GM18861 (cell line): ENCODE measurements around the gene FICD.
A peak's percentile ranks its signal among the peaks of the same experiment; 100 is the strongest.
"Not testable (repeated sequence)": the region's sequence is repeated elsewhere in the genome, so short reads cannot be mapped to it uniquely, and the experiment has no call there.

Experiments
- ATAC-seq: cut with Tn5 transposase; IDR thresholded peaks from one replicate; pipeline ENCODE4 v1.9.1; 2021; ENCODE audit not compliant: unreplicated experiment

FICD gene

DNA sequence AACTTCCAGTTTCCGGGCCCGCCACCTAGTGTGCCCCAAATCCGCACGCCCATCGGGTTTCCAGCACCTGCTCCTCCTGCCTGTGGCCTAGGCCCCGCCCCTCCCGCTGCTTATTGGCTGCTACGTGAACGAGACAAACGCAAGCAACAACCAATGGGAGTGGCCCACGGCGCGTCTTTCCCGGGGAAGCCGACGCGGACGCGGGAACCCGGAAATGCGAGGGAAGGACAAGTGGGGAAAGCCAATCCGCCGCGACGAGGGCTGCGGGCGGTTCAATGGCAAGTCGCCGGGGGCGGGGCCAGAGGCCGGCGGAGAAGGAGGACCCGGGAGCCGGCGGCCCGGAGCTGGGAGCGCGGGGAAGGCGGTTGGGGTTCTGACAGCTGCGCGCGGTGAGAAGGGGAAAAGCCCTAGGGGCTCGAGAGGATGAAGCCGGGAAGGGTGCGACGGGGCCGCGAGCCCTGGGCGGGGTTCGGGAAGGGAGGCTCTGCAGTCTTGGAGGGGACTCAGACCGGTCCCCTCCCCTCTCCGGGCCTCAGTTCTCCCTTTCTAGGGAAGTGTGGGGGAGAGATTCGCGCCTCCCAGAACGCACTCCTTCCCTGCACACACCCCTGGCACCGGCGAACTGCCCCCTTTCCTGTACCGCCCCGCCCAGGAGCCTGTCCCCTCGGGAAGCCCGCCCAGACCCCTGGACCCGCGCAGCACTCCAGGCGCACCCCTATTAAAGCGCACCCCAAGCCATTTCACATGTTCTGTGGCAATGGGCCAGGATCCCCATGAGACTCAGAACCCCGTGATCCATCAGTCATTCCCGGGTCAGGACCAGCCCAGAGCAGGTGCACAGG lies at the start of gene FICD:
Gene FICD, plus strand, starts transcription at position 305 of the 842 bp plus-strand sequence. CDS start 1,696 bp downstream, outside the sequence.
- ATAC-seq: peak; percentile 73

DNA sequence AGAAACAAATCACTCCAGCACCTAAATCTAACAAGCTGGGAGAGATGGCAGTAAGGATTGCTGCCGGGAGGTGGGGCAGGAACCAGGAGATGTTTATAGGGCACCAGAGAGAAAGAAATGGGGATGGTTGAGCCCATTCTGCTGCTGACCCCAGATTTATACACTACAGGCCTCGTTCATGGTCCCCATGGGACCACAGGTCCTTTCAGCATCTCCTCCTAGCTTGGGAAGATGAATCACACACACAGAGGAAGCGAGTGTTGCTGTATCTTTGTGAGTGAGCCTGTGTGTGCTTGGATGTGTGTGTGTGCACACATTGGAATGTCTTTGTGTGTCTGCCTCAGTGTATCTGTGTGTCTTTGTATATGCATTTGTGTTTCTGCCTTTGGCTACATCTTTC lies 49.7 kb upstream of the FICD start:
- no peak for ATAC-seq

DNA sequence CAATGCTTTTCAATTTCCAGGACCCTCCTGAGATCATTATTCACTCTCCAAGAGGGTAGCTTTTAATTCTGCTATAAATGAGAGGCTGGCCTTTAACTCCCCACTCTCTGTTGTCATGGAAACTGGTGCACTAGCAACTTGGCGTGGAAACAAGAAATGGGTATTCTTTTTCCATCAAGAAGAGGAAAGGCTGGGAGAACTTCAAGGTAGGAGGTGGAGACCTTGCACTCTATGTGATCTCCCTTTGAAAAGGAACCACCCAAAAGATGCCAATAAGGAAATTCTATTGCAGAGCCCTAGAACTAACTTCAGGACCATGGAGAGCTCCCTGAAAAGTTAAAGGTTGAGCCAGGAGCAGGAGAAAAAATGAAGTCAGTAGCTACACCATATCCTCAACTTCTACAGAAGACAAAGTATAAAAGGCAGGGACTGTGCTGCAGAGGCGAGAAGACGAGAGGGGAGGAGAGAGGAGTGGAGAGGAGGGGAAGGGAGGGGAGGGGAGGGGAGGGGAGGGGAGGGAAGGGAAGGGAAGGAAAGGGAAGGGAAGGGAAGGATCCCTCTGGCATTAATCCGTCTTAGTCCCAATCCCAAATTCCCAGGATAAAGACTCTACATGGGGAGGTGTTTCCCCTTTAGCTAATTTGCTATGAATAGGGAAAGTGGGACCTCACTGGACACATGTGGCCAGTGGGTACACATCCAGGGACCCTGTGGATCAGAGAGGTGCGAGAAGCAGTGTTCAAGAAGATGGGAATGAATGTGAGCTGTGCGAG lies 46.7 kb upstream of the FICD start:
- no peak for ATAC-seq

DNA sequence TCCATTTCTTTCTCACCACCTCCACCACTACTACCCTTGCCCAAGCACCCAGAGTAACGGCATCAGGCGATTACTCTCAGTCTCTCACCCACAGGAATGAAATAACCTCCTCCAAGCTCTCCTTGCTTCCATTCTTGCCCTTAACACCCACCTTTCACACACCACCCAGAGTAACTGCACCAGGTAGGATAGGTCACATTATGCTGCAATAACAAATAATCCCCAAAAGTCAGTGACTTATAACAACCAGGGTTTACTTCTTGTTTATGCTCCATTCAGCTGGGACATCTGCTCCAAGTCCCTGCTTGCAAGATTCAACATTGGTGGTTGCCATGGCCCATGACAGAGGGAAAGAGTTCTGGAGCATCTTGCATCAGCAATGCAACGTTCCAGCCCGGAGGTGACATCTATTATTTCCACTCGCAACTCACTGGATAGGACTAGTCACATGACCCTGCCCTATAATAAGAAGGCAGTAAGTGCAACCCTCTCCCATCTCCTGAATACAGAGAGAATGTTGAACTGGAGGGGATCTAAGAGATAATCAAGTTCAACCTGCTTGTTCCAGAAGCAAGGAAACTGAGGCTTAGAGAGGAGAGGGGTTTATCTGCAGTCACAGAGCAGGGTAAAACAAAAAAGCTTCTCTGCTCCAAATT lies 41.5 kb upstream of the FICD start:
- no peak for ATAC-seq

DNA sequence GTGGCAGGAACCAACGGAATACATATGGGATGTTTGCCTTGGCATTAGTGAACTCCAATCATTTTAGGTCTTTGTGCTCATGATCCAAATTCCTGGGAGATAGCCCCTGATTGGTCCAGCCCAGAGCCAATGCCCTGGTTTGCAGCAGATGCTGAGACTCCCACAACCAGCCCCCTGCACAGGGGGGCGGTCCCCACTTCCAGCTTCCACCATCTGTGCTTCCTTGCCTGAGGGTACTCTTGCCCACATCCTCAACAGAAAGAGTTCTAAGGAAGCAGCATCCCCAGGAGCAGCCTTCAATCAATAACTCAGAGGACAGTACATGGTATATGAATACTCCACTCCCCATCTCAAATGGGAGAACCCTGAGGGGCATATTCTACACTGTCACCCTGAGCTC lies 39.7 kb upstream of the FICD start:
- no peak for ATAC-seq

DNA sequence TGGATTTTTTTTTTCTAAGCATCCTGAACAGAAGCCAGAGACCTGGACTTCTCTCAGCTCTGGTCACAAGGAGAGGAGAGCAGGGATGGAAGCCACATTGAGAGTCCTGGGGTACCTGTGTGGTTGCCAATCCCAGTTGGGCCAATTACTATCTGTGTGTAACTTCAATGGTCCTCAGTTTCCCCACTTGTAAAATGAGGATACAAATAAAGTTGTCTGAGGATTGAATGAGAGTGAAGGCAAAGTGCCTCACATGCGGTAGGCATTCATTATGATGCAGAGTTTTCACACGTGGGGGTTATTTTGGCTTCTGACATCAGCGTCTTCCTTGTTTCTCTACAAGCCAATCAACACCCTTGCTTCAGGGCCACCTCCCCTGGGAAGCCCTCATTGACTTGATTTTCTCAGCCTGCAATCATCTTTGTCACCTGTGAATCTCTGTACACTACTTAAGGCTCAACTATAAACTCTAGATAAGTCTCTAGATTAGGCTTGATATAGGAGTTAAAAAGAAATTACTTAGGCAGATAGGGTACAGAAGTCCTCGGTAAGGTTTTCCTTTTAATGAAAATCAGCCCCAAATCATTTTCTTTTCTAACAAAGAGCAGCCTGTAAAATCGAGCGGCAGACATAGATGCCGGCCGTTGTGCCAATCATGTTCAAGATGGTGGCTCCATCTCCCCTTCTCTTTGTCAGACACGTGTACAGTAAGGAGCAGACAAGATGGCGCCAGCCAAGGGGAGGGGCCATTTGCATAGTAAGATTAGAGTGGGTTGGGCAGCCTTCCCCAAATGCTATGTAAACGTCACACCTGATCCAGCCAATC lies 37.8 kb upstream of the FICD start:
- ATAC-seq: no peak

DNA sequence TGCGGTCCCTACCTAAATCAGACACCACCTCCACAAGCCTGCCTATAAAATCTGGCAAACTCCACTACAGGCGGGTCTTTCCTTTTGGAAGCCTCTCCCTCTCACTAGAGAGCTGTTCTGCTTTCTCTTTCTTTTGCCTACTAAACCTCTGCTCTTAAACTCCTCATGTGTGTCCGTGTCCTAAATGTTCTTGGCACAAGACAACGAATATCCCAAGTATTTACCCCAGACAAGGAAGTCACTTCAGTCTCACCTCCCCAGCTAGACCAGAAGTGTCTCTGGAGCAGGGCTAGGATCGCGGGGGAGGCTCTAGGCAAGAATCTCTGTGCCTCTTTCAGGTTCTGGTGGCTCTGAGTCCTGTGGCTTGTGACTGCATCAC lies 37.2 kb upstream of the FICD start:
- no peak for ATAC-seq

DNA sequence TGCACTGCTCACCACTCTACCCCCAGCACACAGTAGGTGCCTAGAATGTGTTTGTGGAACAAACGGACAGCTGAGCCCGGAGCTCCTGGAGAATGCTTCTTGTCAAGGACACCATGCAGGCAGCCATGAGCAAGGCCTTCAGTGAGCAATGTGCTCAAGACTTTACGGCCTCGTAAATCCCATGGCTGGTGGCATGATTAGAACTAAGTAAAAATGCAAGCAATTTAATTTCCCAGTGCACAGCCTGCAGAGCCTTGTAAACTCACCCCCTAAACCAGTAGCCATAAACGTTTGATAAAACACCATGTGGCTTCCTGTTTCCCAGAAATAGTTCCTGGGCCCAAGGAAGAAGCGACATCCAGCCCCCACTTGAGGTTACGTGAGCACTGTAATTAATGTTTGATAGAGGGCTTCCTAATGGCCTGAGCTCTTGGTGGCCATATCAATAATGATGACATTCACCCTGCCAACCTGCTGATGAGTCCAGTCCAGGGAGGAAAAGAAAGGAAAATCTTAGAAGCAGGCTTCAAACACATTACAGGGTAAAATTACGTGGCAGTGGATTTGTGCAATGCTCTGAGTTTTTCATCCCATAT lies 36.4 kb upstream of the FICD start:
- ATAC-seq: no peak

DNA sequence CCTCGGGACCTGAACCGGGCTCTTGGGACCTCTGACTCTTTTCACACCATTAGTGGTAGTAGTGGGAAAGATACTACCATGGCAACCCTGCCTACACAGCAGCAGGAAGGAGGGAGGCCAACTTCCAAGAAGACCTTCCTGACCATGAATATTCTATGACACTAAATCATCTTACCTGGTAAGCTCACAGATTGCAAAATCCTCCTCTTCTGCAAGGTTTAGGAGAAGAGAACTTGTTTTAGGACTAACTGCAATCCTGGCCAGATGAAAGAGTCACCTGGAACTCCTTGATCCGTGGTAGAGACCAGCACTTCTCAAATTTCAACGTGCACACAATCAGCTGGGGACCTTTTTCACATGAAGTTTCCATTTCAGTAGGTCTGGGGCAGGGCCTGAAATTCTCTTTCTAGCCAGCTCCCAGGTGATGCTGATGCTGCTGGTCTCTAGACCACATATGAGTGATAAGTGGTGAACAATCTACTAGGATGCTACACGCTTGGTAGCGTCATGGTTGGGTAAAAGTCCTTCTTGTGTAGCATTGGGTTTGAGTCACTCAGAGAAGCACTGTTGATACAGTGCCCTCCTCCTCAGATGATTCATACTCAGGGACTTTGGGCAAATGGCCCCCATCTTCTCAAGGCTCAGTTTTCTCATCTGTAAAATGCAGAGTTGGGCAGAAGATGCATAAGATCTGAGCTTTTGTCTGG lies 35.6 kb upstream of the FICD start:
- ATAC-seq: no peak

DNA sequence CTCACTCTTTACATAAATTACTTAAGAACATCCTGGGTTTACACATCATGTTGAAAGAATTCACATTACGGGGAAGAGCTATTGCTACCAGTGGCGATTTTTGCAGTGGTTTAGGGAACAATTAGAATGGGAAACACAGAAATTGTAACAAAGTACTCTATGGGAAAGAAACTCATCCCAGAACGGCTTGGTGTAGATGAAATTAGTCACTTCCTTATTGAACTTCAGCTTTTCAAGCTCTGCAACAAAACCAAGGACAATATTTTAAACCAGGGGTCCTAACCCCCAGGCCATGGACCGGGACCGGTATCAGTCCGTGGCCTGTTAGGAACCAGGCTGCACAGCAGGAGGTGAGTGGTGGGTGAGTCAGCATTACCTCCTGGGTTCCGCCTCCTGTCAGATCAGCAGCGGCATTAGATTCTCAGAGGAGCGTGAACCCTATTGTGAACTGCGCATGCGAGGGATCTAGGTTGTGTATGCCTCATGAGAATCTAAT lies 32.3 kb upstream of the FICD start:
- ATAC-seq: no peak

DNA sequence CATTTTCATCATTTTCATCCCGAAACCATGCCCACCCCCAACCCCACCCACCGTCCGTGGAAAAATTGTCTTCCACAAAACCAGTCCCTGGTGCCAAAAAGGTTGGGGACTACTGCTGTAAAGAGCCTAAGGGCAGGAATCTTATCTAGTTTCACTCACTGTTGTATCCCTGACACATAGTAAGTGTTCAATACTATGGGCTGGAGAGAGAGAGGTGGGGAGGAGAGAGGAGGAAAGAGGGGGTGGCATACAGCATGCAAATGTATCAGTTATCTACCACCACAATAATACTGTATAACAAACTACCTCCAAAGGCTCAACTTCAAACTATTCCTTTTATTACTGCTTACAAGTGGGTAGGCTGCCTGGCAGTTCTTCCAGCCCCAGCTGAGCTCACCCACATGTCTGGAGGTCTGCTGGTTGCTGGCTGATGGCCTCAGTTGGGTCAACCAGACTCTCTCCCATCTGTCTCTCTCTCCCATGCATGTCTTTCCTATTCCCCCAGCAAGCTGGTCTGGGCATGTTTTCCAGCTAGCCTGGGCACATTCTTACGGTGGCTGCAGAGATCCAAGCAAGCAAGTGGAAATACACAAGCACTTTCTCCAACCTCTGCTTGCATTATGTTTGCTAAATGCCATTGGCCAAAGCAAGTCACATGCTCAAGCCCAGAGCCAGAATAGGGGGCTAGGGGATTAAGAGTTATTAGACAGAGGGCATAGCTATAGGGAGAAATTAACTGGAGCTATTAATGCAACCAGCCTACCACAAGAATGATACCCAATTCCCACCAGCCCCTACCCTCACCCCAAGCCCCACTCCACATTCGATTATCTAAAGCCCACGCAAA lies 31.6 kb upstream of the FICD start:
- ATAC-seq: no peak

DNA sequence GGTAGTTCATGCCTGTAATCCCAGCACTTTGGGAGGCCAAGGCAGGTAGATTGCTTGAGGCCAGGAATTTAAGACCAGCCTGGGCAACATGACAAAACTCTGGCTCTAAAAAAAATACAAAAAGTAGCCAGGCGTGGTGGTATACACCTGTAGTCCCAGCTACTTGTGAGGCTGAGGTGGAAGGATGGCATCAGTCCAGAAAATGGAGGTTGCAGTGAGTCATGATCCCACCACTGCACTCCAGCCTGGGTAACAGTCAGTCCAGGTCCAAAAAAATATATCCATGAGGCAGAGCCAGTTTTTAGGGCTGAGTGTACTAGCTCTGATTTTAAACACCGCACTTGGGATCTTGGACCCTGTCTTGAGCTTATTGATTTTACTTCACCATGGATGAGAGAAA lies 30.6 kb upstream of the FICD start:
- no peak for ATAC-seq

DNA sequence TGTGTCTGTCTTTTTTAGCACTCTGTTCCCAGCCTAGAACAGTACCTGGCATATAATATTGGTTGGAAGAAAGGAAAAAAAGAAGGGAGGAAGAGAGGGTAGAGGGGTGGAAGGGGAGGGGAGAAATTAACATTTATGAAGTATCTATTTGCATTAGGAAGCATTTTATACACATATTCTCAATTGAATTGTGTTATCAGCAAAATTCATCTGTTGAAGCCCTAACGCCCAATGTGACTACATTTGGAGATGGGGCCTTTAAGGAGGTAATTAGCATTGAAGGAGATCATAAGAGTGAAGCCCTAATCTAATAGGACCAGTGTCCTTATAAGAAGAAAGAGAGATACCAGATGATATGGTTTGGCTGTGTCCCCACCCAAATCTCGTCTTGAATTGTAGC lies 30.2 kb upstream of the FICD start:
- ATAC-seq: no peak

DNA sequence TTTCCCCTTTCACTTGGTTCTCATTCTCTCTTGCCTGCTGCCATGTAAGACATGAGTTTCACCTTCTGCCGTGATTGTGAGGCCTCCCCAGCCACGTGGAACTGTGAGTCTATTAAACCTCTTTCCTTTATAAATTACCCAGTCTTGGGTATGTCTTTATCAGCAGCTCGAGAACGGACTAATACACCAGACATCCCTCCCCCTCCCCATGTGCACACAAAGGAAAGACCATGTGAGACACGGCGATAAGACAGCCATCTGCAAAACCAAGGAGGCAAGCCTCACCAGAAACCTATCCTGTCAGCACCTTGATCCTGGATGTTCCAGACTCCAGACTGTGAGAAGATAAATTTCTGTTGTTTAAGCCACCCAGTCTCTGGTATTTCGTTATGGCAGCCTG lies 29.7 kb upstream of the FICD start:
- ATAC-seq: not testable (repeated sequence)

DNA sequence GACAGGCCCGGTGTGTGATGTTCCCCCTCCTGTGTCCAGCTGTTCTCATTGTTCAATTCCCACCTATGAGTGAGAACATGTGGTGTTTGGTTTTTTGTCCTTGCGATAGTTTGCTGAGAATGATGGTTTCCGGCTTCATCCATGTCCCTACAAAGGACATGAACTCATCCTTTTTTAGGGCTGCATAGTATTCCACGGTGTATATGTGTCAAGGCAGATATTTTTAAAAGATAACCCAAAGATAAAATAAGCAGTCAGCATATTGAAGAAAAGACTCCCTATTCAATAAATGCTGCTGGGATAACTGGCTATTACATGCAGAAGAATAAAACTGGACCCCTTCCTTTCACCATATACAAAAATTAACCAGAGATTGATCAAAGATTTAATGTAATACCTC lies 28.0 kb upstream of the FICD start:
- ATAC-seq: not testable (repeated sequence)

DNA sequence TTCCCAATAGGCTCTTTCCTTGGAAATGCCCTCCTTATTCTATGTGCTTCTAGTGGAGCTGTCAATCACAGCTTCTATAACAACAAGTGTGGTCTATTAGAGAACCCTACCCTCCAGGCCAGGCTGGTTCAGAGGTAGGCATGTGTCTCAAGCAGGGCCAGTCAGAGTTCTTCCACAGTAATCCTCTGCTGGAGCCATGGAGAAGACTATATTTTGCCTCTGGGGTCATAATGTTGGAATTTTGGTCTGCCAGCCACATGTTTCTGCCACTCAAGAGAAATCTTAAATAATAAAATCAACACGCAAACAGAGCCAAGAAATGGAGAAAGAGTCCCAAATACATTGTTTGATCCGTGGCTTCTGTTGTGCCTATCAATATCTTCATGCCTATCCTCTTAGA lies 23.8 kb upstream of the FICD start:
- no peak for ATAC-seq

DNA sequence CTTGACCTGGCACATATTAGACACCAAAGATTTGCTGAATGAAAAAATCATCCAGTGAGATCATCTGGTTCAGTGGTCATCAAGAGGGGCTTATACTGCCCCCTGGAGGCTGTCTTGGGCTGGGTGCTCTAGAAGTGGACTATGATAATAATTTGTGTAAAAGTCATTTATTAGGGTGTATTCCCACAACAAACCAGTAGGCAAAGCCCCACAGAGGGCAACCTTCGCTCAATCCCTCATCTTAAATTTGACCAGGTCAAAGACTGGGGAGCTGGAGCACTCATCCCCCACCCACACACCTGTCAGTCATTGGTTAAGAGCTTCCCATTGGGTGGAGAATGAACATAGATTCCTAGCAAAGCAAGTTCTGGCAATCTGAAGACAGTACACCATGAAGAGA lies 20.0 kb upstream of the FICD start:
- no peak for ATAC-seq

DNA sequence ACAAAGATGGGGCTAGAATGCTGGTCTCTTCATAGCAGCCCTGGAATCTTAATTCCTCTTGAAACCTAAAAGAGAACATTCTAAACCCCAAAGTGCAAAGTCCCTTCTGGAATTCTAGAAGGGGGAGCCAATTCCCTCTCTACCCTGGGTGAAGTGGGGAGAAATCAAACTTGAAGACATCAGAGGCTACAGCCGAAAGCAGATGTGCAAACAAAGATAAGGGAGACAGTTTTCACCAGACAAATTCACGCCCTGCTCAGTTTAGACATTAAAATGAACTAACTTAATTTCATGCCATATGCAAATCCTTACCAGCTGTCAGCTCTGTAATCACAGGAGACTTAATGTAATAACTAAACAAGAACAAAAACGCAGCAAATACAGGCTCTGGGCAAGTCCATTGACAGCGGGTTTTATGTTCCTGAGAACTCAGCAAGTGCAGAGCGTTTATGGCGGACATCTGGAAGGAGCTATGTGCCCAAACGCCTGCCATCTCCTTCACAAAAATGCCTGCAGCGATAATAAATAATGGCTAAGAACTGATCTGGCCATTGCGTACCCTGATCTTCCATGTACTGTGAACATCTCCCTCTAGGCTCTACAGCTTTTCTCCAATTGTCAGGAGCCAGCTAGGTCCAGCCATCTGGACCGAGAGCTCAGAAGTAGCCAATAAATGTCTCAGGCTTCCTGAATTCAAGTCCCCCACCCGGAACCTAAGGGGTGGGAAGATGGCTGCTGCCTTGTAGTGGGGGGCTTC lies 19.1 kb upstream of the FICD start:
- ATAC-seq: no peak
